GM12878 (cell line): ENCODE data around the gene WDR59. TPM values are rescaled to one million over a fixed set of nuclear protein-coding genes. Genes with fewer than 3 reads are reported as not detected.
"Not testable (repeated sequence)": the region's sequence is repeated elsewhere in the genome, so short reads cannot be mapped to it uniquely, and the experiment has no call there.

Experiments
- ATAC-seq: fragments of 200-7000 bp; cut with Tn5 transposase; 3 replicates; pipeline ENCODE4 v1.9.1; 2020; ENCODE audit warnings: mild to moderate bottlenecking, moderate library complexity
- BruUV-seq: library from RNA; stranded (reverse); fragments of 400-500 nt; replicated peaks from 2 replicates; lab custom pipeline; 2021; lab: Mats Ljungman, UMichigan
- CTCF ChIA-PET: fragments of 300-600 bp; sonication (Branson Sonifier 250); formaldehyde crosslinking; extraction: SDS; loops from one replicate; lab custom pipeline; 2021; ENCODE audit warnings: inconsistent platforms; lab: Yijun Ruan, JAX
- POLR2A ChIA-PET: fragments of 350-600 bp; formaldehyde crosslinking; extraction: SDS; loops from one replicate; lab custom pipeline; 2021; ENCODE audit warnings: inconsistent platforms; lab: Charles Lee
- RAD21 ChIA-PET: fragments of 300-600 bp; sonication (Branson Sonifier 250); formaldehyde crosslinking; loops from one replicate; lab custom pipeline; 2023; ENCODE audit warnings: antibody characterized with exemption; ENCODE audit not compliant: unreplicated experiment; lab: Charles Lee
- SMC1A ChIA-PET: fragments of 300-600 bp; sonication (Branson Sonifier 250); formaldehyde crosslinking; loops from one replicate; lab custom pipeline; 2023; ENCODE audit not compliant: unreplicated experiment, uncharacterized antibody; lab: Charles Lee
- DNase-seq: peaks from one replicate; pipeline ENCODE4 v3.0.0-alpha.2; 2011; ENCODE audit warnings: low read depth, low spot score
- FAIRE-seq: peaks from 3 replicates; lab custom pipeline; 2011; peaks lifted over from hg19 to GRCh38; lab: Jason Lieb, UNC
- H2AFZ ChIP-seq: 2 replicates; pipeline ENCODE4 v1.6.0; 2011; ENCODE audit warnings: low read depth, low read length, control low read depth; ENCODE audit not compliant: control insufficient read depth
- H3K27ac ChIP-seq: 2 replicates; pipeline ENCODE4 v1.5.1; 2011; ENCODE audit warnings: control low read depth; ENCODE audit not compliant: control insufficient read depth, insufficient read depth
- H3K27me3 ChIP-seq, 2 experiments: replicated peaks in 1 of 2; 2 replicates each; pipeline versions ENCODE4 v1.6.0 to v1.6.1; 2011; ENCODE audit warnings: low read length in 1 of 2; ENCODE audit not compliant: control insufficient read depth in 2 of 2, insufficient read depth in 2 of 2
- H3K36me3 ChIP-seq, 2 experiments: 2 replicates each; pipeline ENCODE4 v1.5.1; 2011; ENCODE audit warnings: low read length in 1 of 2; ENCODE audit not compliant: control insufficient read depth in 2 of 2, insufficient read depth in 2 of 2
- H3K4me1 ChIP-seq: 2 replicates; pipeline ENCODE4 v1.6.1; 2011; ENCODE audit warnings: mild to moderate bottlenecking, low read length, moderate library complexity, mixed read lengths; ENCODE audit not compliant: control insufficient read depth, insufficient read depth
- H3K4me2 ChIP-seq: 2 replicates; pipeline ENCODE4 v1.6.0; 2011; ENCODE audit warnings: control low read depth; ENCODE audit not compliant: control insufficient read depth, insufficient read depth
- H3K4me3 ChIP-seq: fragments of 200-600 bp; sonication (generic); 2 replicates; pipeline ENCODE4 v1.5.1; 2016
- H3K79me2 ChIP-seq: 2 replicates; pipeline ENCODE4 v1.6.0; 2011; ENCODE audit warnings: low read length; ENCODE audit not compliant: control insufficient read depth, insufficient read depth
- H3K9ac ChIP-seq: 2 replicates; pipeline ENCODE4 v1.8.0; 2011; ENCODE audit warnings: low read length, control low read depth, mixed read lengths; ENCODE audit not compliant: control insufficient read depth, insufficient read depth
- H3K9me3 ChIP-seq: replicated peaks from 3 replicates; pipeline ENCODE4 v1.5.1; 2011; ENCODE audit warnings: mild to moderate bottlenecking, low read length; ENCODE audit not compliant: control insufficient read depth, insufficient read depth
- H4K20me1 ChIP-seq: 2 replicates; pipeline ENCODE4 v1.6.0; 2011; ENCODE audit not compliant: control insufficient read depth, insufficient read depth
- MTA2 ChIP-seq: fragments of 450-650 bp; IDR thresholded peaks from 2 replicates; pipeline ENCODE4 v1.6.1; 2016; ENCODE audit warnings: low read depth, mild to moderate bottlenecking, moderate library complexity
- RUNX3 ChIP-seq: IDR thresholded peaks from 2 replicates; pipeline ENCODE4 v1.6.1; 2012; ENCODE audit warnings: low read length, inconsistent platforms
- ZNF687 ChIP-seq: fragments of 450-650 bp; IDR thresholded peaks from 2 replicates; pipeline ENCODE4 v1.6.1; 2017; ENCODE audit warnings: mild to moderate bottlenecking, moderate library complexity
- WGBS: methylation state at CpG from one replicate; pipeline ENCODE4 v1.1.6; 2016; ENCODE audit warnings: low lambda C conversion rate; ENCODE audit not compliant: insufficient replicate concordance, insufficient coverage; ENCODE audit errors: missing lambda C conversion rate; 5-methylcytosine and 5-hydroxymethylcytosine counted together
- in situ Hi-C: fragments of 300-500 bp; cut with MboI; formaldehyde crosslinking; loops from 9 replicates; pipeline ENCODE4 v1.14.3; 2018; ENCODE audit warnings: mixed read lengths
- intact Hi-C: fragments of 100-400 bp; cut with micrococcal nuclease; formaldehyde crosslinking; loops from one replicate; pipeline ENCODE4 v1.14.2; 2022; ENCODE audit not compliant: unreplicated experiment
- polyA plus RNA-seq, 11 experiments: library from polyadenylated mRNA; depleted of rRNA in 4 of 11; unstranded in 6 of 11; stranded (reverse) in 5 of 11; fragments of >200 nt; fragmentation: Nextera tagmentation in 4 of 11; fragmentation: Illumina TruSeq in 1 of 11; extraction: Ambion mirVana in 4 of 11; extraction: Trizol in 1 of 11; gene quantifications; 1 replicate in 1 of 11; 2 replicates in 10 of 11; pipeline versions ENCODE4 v1.2.1 to v1.2.3, GENCODE V29; 2011 to 2016; ENCODE audit warnings: inconsistent platforms in 2 of 11, missing spikeins in 2 of 11, low read depth in 1 of 11
- total RNA-seq, 4 experiments: library from RNA; depleted of rRNA in 3 of 4; stranded (reverse); fragments of >200 nt in 3 of 4; fragmentation: Illumina TruSeq in 1 of 4; extraction: Trizol in 1 of 4; gene quantifications; 2 replicates each; pipeline versions ENCODE4 v1.2.1 to v1.2.3, GENCODE V29; 2013 to 2021

WDR59 gene
- total and polyA plus RNA-seq, 10 of the 15 experiments (the other 5 are each of a cell fraction or from before 2014, with no cell fraction given), result 9.7 to 78.4 (median 24.5) TPM

DNA sequence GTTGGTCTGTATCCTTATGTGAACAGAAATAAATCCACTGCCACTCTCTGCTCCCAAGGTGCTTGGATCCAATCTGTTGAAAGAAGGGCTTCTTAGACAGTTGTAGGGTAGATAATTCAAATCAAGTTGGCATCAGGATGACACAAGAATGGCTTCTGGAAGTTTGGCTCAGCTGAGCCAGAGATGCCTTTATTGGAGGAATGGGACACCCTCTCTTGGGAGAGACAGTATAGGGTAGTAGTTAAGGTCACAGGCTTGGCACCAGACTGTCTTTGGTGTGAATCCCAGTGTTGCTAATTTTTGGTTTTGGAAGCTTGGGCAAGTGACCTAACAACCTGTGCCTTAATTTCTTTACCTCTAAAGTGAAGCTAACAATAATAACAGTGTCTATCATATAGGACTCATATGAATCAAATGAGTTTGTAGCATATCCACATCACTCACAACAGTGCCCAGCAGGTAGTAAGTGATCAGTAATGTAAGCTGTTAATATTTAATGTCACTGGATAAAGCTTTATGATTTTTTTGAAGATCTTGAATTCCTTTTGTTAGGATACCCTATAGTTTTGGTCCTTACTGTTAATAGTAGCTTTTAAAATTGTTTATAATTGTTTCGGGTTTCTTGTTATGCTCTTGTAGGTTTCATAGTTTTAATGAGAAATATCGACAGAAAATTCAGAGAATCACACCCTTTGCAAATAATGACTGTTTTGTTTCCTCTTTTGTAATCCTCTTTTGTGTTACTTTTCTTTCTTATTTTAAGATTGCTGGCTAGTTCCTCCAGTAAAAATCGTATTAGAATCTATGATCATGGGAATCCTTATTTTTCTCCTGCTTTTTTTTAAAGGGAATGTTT lies 33.0 kb upstream of the WDR59 start:
- H3K4me1 ChIP-seq, result peaks cover 24% of the 10 kb centered on the region
- no peaks in the 10 kb centered on the region for H4K20me1 ChIP-seq
- H3K9me3 ChIP-seq, result peaks cover 9% of the 10 kb centered on the region; the same call in 2 of the 3 replicates
- ChIA-PET CTCF (interaction anchor here (0.8 to 1.5 kb wide), 9 partner anchors 10 to 55 kb away, joined by 3 to 8 read pairs (median 4); partner anchors contain the start of gene ZNRF1), RAD21 (interaction anchor here (0.6 to 2.5 kb wide), 8 partner anchors 10 to 93 kb away, joined by 3 to 19 read pairs (median 7); partner anchors contain the start of gene ZNRF1), POLR2A (interaction anchor here (0.8 to 1.5 kb wide), 7 partner anchors 11 to 26 kb away, joined by 3 to 6 read pairs (median 3); no protein-coding TSS in a partner anchor), SMC1A (interaction anchor here (0.6 to 4.4 kb wide), 13 partner anchors 8 to 406 kb away, joined by 3 to 61 read pairs (median 5); no protein-coding TSS in a partner anchor)
- 47% methylated on average over 3 of the region's 3 CpGs for WGBS
- FAIRE-seq, result no peak
- peaks cover 42% of the 10 kb centered on the region for H3K79me2 ChIP-seq
- no peak overlapping the region for H3K4me2 ChIP-seq
- no peaks in the 10 kb centered on the region for H3K36me3 ChIP-seq
- peak; percentile 67 for ATAC-seq
- TF ChIP-seq RUNX3 (no peak), ZNF687 (0 out of 2 replicates have a peak, but pooled peaks have one; percentile 31), MTA2 (peak; percentile 59; the same call in 1 of the 2 replicates)
- no peak overlapping the region for H3K4me3 ChIP-seq
- no peak for DNase-seq
- BruUV-seq, result no TSS peak
- intact Hi-C loops (no loop called here), in situ Hi-C loops (no loop called here)
- H3K27ac ChIP-seq, result peak overlapping the region; percentile 38
- H2AFZ ChIP-seq, result peak overlapping the region; percentile 53
- H3K27me3 ChIP-seq, result no peaks in the 10 kb centered on the region
- H3K9ac ChIP-seq, result no peak overlapping the region

DNA sequence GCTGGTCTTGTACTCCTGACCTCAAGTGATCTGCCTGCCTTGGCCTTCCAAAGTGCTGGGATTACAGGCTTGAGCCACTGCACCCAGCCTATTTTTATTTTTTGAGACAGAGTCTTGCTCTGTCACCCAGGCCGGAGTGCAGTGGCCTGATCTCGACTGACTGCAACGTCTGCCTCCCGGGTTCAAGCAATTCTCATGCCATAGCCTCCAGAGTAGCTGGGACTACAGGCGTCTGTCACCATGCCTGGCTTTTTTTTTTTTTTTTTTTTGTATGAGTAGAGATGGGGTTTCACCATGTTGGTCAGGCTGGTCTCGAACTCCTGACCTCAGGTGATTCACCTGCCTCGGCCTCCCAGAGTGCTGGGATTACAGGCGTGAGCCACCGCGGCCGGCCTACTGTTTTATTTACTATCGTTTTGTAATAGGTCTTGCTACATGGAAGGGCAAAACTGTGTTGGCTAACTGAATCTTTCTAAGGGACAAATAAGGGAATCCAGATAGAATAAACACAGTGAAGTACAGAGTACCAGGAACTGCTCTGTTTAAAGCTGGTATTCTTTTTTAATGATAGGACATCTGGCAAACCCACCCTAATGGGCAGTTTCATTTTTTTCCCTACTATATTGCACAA lies 31.6 kb upstream of the WDR59 start:
- DNase-seq, H3K27ac ChIP-seq, BruUV-seq, in situ Hi-C loops, FAIRE-seq, ATAC-seq, H4K20me1 ChIP-seq, H2AFZ ChIP-seq, H3K9me3 ChIP-seq, H3K36me3 ChIP-seq, intact Hi-C loops, H3K27me3 ChIP-seq, H3K9ac ChIP-seq, H3K4me3 ChIP-seq, H3K4me2 ChIP-seq: not testable (repeated sequence)
- SMC1A ChIA-PET, result interaction anchor here (0.6 to 4.4 kb wide), 7 partner anchors 9 to 407 kb away, joined by 3 to 61 read pairs (median 5); no protein-coding TSS in a partner anchor
- POLR2A ChIA-PET, result interaction anchor here (0.6 to 1.5 kb wide), 4 partner anchors 9 to 50 kb away, joined by 3 to 6 read pairs (median 4); no protein-coding TSS in a partner anchor
- RAD21 ChIA-PET, result interaction anchor here (0.8 kb wide), 1 partner anchor 18 kb away, joined by 3 read pairs; the partner anchor contains the start of gene ZNRF1
- Histone ChIP-seq H3K4me1 (peaks cover 28% of the 10 kb centered on the region), H3K79me2 (peaks cover 50% of the 10 kb centered on the region)
- 94% methylated on average over 11 of the region's 12 CpGs for WGBS
- CTCF ChIA-PET, result interaction anchor here (0.5 to 1.5 kb wide), 3 partner anchors 10 to 362 kb away, joined by 3 to 6 read pairs (median 4); no protein-coding TSS in a partner anchor
